Measurements from ENCODE around the gene DOCK2.

DOCK2 gene

DNA sequence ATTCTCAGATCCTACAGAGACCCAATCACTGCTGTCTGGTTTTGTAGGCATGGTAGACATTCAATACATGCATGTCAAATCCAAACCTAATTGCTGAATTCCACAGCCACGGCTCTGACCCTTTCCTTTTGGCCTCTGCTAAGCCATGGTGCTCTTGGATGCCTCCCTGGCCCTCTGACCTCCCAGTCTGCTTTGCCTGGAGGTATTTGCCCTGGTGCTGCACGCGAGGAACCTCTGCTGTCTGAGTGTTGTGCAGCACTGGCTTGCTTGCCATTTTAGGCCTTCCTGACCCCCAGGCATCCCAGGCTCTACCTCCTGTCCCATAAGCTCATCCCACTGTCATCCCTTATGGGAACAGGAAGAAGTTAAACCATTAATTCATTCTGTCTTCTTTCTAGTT, 60.9 kb downstream of the DOCK2 start:
- in situ Hi-C loops (cut with MboI; ENCODE audit: low sequenced_read_pairs, unreplicated experiment) = no loop called here
- TF ChIP-seq, protein P1, sequence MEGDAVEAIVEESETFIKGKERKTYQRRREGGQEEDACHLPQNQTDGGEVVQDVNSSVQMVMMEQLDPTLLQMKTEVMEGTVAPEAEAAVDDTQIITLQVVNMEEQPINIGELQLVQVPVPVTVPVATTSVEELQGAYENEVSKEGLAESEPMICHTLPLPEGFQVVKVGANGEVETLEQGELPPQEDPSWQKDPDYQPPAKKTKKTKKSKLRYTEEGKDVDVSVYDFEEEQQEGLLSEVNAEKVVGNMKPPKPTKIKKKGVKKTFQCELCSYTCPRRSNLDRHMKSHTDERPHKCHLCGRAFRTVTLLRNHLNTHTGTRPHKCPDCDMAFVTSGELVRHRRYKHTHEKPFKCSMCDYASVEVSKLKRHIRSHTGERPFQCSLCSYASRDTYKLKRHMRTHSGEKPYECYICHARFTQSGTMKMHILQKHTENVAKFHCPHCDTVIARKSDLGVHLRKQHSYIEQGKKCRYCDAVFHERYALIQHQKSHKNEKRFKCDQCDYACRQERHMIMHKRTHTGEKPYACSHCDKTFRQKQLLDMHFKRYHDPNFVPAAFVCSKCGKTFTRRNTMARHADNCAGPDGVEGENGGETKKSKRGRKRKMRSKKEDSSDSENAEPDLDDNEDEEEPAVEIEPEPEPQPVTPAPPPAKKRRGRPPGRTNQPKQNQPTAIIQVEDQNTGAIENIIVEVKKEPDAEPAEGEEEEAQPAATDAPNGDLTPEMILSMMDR (IDR thresholded peaks at IDR 0.05; ENCODE audit: borderline replicate concordance, control extremely low read depth, extremely low read depth, insufficient read depth, missing control alignments) = no peak
- DNase-seq (ENCODE audit: low spot score) = no peak

GRCh38 chr5:169700611-169701010, 63.5 kb downstream of the DOCK2 start:
- in situ Hi-C loops (cut with MboI; ENCODE audit: low sequenced_read_pairs, unreplicated experiment) = no loop called here
- no peak for DNase-seq (ENCODE audit: low spot score)
- TF ChIP-seq, protein P1 (IDR thresholded peaks at IDR 0.05; ENCODE audit: borderline replicate concordance, control extremely low read depth, extremely low read depth, insufficient read depth, missing control alignments) = no peak

DNA sequence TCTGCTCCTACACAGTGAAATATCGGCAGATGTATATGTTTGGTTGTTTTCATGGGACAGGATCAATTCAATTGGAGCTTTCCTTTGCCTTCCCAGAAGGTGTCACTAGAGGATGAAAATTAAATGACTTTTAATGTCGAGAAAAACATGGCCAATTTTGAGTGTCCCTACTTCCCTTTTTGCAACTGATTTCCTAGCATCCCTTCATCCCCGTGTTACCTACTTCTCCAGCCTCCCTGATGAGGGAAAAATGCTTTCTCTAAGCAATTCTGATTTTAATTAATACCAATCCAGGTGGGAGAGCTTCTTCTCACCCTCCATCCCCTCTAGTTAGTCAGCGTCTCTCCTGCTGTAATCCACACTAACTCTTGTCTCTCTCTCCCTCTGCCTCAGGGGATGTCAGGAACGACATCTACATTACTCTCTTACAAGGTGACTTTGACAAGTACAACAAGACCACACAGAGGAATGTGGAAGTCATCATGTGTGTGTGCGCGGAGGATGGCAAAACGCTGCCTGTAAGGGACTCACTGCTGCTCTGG, 64.9 kb downstream of the DOCK2 start:
- in situ Hi-C loops (cut with MboI; ENCODE audit: low sequenced_read_pairs, unreplicated experiment) = no loop called here
- TF ChIP-seq, protein P1 (IDR thresholded peaks at IDR 0.05; ENCODE audit: borderline replicate concordance, control extremely low read depth, extremely low read depth, insufficient read depth, missing control alignments) = peak; percentile 21
- DNase-seq (ENCODE audit: low spot score) = no peak

GRCh38 chr5:169702693-169703481, 65.8 kb downstream of the DOCK2 start:
- in situ Hi-C loops (cut with MboI; ENCODE audit: low sequenced_read_pairs, unreplicated experiment) = no loop called here
- TF ChIP-seq, protein P1 (IDR thresholded peaks at IDR 0.05; ENCODE audit: borderline replicate concordance, control extremely low read depth, extremely low read depth, insufficient read depth, missing control alignments) = no peak
- DNase-seq (ENCODE audit: low spot score) = peak; percentile 50

GRCh38 chr5:169703813-169704212, 66.7 kb downstream of the DOCK2 start:
- TF ChIP-seq, protein P1 (IDR thresholded peaks at IDR 0.05; ENCODE audit: borderline replicate concordance, control extremely low read depth, extremely low read depth, insufficient read depth, missing control alignments) = no peak
- no peak for DNase-seq (ENCODE audit: low spot score)
- in situ Hi-C loops (cut with MboI; ENCODE audit: low sequenced_read_pairs, unreplicated experiment) = no loop called here

DNA sequence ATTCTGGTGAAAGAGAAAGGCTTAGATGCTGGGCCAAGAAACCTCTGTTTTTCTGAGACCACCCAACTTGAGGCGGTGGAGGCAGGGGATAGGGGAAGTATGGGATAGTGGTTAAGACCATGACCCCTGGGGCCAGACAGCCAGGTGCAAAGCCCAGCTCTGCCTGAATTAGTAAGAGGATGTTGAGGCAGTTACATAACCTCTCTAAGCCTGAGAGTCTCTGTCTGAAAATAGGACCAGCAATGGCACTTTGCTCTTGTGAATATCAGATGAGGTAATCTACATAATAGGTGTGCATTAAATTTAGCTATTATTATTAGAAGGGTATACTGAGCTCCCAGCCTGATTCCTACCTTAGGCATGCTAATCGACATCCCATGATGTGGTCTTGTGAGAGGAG, 68.2 kb downstream of the DOCK2 start:
- no peak for DNase-seq (ENCODE audit: low spot score)
- in situ Hi-C loops (cut with MboI; ENCODE audit: low sequenced_read_pairs, unreplicated experiment) = no loop called here
- TF ChIP-seq, protein P1 (IDR thresholded peaks at IDR 0.05; ENCODE audit: borderline replicate concordance, control extremely low read depth, extremely low read depth, insufficient read depth, missing control alignments) = no peak

All from GM13976 (cell line).